ENCODE results near the gene ERBIN.
"Not testable (repeated sequence)": the region's sequence is repeated elsewhere in the genome, so short reads cannot be mapped to it uniquely, and the experiment has no call there.

DNA sequence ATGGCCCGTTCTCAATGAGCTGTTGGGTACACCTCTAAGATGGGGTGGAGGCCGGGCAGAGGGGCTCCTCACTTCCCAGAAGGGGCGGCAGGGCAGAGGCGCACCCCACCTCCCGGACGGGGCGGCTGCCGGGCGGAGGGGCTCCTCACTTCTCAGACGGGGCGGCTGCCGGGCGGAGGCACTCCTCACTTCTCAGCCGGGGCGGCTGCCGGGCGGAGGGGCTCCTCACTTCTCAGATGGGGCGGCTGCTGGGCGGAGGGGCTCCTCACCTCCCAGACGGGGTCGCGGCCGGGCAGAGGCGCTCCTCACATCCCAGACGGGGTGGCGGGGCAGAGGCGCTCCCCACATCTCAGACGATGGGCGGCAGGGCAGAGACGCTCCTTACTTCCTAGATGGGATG lies 31.3 kb downstream of the ERBIN start:
- TF ChIP-seq, protein P1, sequence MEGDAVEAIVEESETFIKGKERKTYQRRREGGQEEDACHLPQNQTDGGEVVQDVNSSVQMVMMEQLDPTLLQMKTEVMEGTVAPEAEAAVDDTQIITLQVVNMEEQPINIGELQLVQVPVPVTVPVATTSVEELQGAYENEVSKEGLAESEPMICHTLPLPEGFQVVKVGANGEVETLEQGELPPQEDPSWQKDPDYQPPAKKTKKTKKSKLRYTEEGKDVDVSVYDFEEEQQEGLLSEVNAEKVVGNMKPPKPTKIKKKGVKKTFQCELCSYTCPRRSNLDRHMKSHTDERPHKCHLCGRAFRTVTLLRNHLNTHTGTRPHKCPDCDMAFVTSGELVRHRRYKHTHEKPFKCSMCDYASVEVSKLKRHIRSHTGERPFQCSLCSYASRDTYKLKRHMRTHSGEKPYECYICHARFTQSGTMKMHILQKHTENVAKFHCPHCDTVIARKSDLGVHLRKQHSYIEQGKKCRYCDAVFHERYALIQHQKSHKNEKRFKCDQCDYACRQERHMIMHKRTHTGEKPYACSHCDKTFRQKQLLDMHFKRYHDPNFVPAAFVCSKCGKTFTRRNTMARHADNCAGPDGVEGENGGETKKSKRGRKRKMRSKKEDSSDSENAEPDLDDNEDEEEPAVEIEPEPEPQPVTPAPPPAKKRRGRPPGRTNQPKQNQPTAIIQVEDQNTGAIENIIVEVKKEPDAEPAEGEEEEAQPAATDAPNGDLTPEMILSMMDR (IDR thresholded peaks at IDR 0.05): not testable (repeated sequence)
- TF ChIP-seq POLR2A (IDR thresholded peaks at IDR 0.05): not testable (repeated sequence)

Measured in esophagus squamous epithelium (tissue), 4 donors.